ENCODE results near the gene VN1R4.
"Not testable (repeated sequence)": the region's sequence is repeated elsewhere in the genome, so short reads cannot be mapped to it uniquely, and the experiment has no call there.

- not testable (repeated sequence) for TF ChIP-seq POLR2A (IDR thresholded peaks at IDR 0.05; ENCODE audit: low read length); ATOH8 (CRISPR knock-in tag; IDR thresholded peaks at IDR 0.05; ENCODE audit: low read depth); NFE2L2 (conservative IDR thresholded peaks at IDR 0.05; ENCODE audit: low read length)
Observed at GRCh38 chr19:53257715-53258342, 9.7 kb downstream of the VN1R4 start, which contains the start of gene VN1R2.

All from A549 (cell line).